Heart right ventricle (tissue), 16 donors: Measurements from ENCODE around the gene CLSTN2. TPM values are rescaled to one million over a fixed set of nuclear protein-coding genes. Genes with fewer than 3 reads are reported as not detected.

Experiments
- ATAC-seq, 8 donors: fragments of 200-7000 bp; cut with Tn5 transposase; one replicate each; pipeline ENCODE4 v1.9.1; 2020; ENCODE audit warnings: mild to moderate bottlenecking in 8 of 8, moderate library complexity in 8 of 8, moderate number of reproducible peaks in 1 of 8
- DNase-seq, 2 donors: peaks; one replicate each; pipeline ENCODE4 v3.0.0-alpha.2; 2020
- H3K27ac ChIP-seq, 10 donors: fragments of 200-600 bp; sonication (generic) in 2 of 10; one replicate each; pipeline versions ENCODE4 v1.5.0 to v1.8.0; 2020 to 2022; ENCODE audit warnings: mild to moderate bottlenecking in 3 of 10
- H3K27me3 ChIP-seq, 7 donors: fragments of 200-600 bp; one replicate each; pipeline ENCODE4 v1.8.0; 2021 to 2022; ENCODE audit warnings: mild to moderate bottlenecking in 2 of 7
- H3K36me3 ChIP-seq, 9 donors: fragments of 200-600 bp; sonication (generic) in 1 of 9; one replicate each; pipeline versions ENCODE4 v1.5.0 to v1.8.0; 2020 to 2022; ENCODE audit warnings: mild to moderate bottlenecking in 2 of 9
- H3K4me1 ChIP-seq, 9 donors: fragments of 200-600 bp; sonication (generic) in 1 of 9; one replicate each; pipeline versions ENCODE4 v1.5.0 to v1.8.0; 2020 to 2022; ENCODE audit warnings: mild to moderate bottlenecking in 4 of 9
- H3K4me3 ChIP-seq, 10 donors: fragments of 200-600 bp; sonication (generic) in 2 of 10; one replicate each; pipeline versions ENCODE4 v1.5.0 to v1.8.0; 2020 to 2022; ENCODE audit warnings: mild to moderate bottlenecking in 7 of 10, moderate library complexity in 2 of 10
- H3K9me3 ChIP-seq, 11 donors: fragments of 200-600 bp in 10 of 11; sonication (generic) in 2 of 11; one replicate each; pipeline versions ENCODE4 v1.5.0 to v1.8.0; 2013 to 2022; ENCODE audit warnings: mild to moderate bottlenecking in 2 of 11, control low read depth in 1 of 11, moderate library complexity in 1 of 11
- CTCF ChIP-seq, 9 donors: fragments of 200-600 bp; sonication (generic) in 2 of 9; IDR thresholded peaks; one replicate each; pipeline versions ENCODE4 v1.5.0 to v1.8.0; 2021 to 2022; ENCODE audit warnings: antibody characterized with exemption in 9 of 9, mild to moderate bottlenecking in 5 of 9, moderate library complexity in 1 of 9
- WGBS, 2 donors: extraction: QIAGEN DNeasy Blood & Tissue Kit; methylation state at CpG; one replicate each; pipeline ENCODE4 v1.1.7; 2013; ENCODE audit warnings: inconsistent platforms in 1 of 2; 5-methylcytosine and 5-hydroxymethylcytosine counted together
- intact Hi-C, 10 donors: fragments of 100-400 bp; cut with DNase I; formaldehyde crosslinking; loops; one replicate each; pipeline versions ENCODE4 v1.11.1 to v1.14.2; 2022
- polyA plus RNA-seq, 2 donors: library from polyadenylated mRNA; stranded (reverse); fragments of 200-250 nt; gene quantifications; one replicate each; pipeline ENCODE4 v1.2.3, GENCODE V29; 2013
- total RNA-seq, 10 donors: library from RNA; stranded (reverse); fragmentation: NEBNext Ultra II Directional in 3 of 10; extraction: Animal tissue kit (Norgen Biotek cat#: 25700) in 3 of 10; gene quantifications; one replicate each; pipeline versions ENCODE4 v1.2.1 to v1.2.4, GENCODE V29; 2021 to 2023
- donor health status: Arrhythmogenic right ventricular cardiomyopathy.
- donor health status: ischemic (EF 13 %, LVEDD 7.1; RV severe dilation, severe dysfunction).
- donor health status: healthy with polysubstance abuse.
- donor health status: DM: no; HTN: yes; CAD: no.
- donor health status: DM: no; HTN: no; CAD: no.
- donor health status: ischemic (EF 25% LVEDD 6.9; RV normal size, moderate dysfunction).
- donor health status: ischemic (EF 25% LVEDD 5.7; RV mildly dilated, moderate dysfunction).
- donor health status: healthy.
- donor health status: DM: yes; HTN: yes; CAD: no.
- donor health status: Ischemic cardiomyopathy.
- donor health status: ischemic (EF 35%, LVEDD 5.7; RV mildly dilated, moderate dysfunction).
- donor health status: nonischemic (EF 11% LVEDD 7.7; RV severe dilation, severe dysfunction).
- donor health status: DM: yes; HTN: yes; CAD: no.
- donor health status: PGD.
- donor health status: ischemic (EF 29% LVEDD 5.4; RV normal size, mild dysfunction).
- donor health status: nonischemic (EF 23%, LVEDD 6.1; RV moderate dilation, normal function).

Gene CLSTN2
- total and polyA plus RNA-seq, 12 donors, result 0.57 to 10.7 (median 4.4) TPM

- TF ChIP-seq CTCF (IDR thresholded peaks at IDR 0.05), result no peak
- WGBS, 2 donors, result 59 to 70% methylated on average over 4 of the region's 4 CpGs
- intact Hi-C loops, result no loop called here
- ATAC-seq (no peak), DNase-seq (no peak)
- no peaks in the 10 kb centered on the region for H3K36me3 ChIP-seq
- H3K27ac ChIP-seq, result no peak overlapping the region
- no peaks in the 10 kb centered on the region for H3K9me3 ChIP-seq
- H3K27me3 ChIP-seq, result no peaks in the 10 kb centered on the region
- no peaks in the 10 kb centered on the region for H3K4me1 ChIP-seq
- H3K4me3 ChIP-seq, result no peak overlapping the region
Observed at GRCh38 chr3:140176526-140176925, 241.5 kb downstream of the CLSTN2 start.

- intact Hi-C loops, result no loop called here
- 88 to 90% methylated on average over 3 of the region's 3 CpGs for WGBS, 2 donors
- Histone ChIP-seq H3K36me3 (no peaks in the 10 kb centered on the region), H3K9me3 (no peaks in the 10 kb centered on the region), H3K4me1 (no peaks in the 10 kb centered on the region), H3K27ac (no peak overlapping the region), H3K27me3 (no peaks in the 10 kb centered on the region), H3K4me3 (no peak overlapping the region)
- no peak for TF ChIP-seq CTCF (IDR thresholded peaks at IDR 0.05)
- DNase-seq (no peak), ATAC-seq (no peak)
Observed at GRCh38 chr3:140177943-140178342, 243.0 kb downstream of the CLSTN2 start.

DNA sequence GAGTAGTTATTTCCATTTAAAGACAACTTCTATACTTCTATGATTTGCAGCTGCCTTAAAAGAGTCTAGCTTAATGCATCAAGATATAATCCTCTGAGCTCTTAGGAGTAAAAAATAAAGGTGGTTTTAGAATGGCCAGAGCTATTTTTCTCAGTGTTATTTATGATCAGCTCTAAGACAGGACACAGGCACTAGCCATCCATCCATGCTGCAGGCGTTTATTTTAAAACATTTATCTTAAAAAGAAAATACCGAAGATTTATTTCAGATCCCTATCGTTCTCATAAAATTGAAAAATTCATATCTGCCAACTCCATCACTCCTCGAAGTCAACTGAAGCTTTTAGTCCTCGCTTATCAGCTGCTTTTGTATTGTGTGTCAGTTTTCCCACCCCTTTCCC, 243.5 kb downstream of the CLSTN2 start:
- WGBS, 2 donors, result 81 to 86% methylated on average over 5 of the region's 5 CpGs
- no peak for ATAC-seq
- no peaks in the 10 kb centered on the region for H3K36me3 ChIP-seq

GRCh38 chr3:140180603-140181002, 245.6 kb downstream of the CLSTN2 start:
- Histone ChIP-seq H3K9me3 (no peaks in the 10 kb centered on the region), H3K36me3 (no peaks in the 10 kb centered on the region), H3K4me3 (no peak overlapping the region), H3K27me3 (no peaks in the 10 kb centered on the region), H3K27ac (no peak overlapping the region), H3K4me1 (peaks cover 0 to 10% (median 1%) of the 10 kb centered on the region in 9 donors)
- DNase-seq (no peak), ATAC-seq (peak in 1 of 8 donors; percentile 18)
- WGBS, 2 donors, result 54 to 70% methylated on average over 1 of the region's 1 CpG
- intact Hi-C loops, result no loop called here
- TF ChIP-seq CTCF (IDR thresholded peaks at IDR 0.05), result no peak

More for the DNA sequence above, 243.5 kb downstream of the CLSTN2 start:
- TF ChIP-seq CTCF (IDR thresholded peaks at IDR 0.05), result no peak
- intact Hi-C loops, result no loop called here
- no peak for DNase-seq
- Histone ChIP-seq H3K4me3 (no peak overlapping the region), H3K27me3 (no peaks in the 10 kb centered on the region), H3K9me3 (no peaks in the 10 kb centered on the region), H3K27ac (no peak overlapping the region), H3K4me1 (no peaks in the 10 kb centered on the region)
